ENCODE measurements around the gene SH3TC2.

DNA sequence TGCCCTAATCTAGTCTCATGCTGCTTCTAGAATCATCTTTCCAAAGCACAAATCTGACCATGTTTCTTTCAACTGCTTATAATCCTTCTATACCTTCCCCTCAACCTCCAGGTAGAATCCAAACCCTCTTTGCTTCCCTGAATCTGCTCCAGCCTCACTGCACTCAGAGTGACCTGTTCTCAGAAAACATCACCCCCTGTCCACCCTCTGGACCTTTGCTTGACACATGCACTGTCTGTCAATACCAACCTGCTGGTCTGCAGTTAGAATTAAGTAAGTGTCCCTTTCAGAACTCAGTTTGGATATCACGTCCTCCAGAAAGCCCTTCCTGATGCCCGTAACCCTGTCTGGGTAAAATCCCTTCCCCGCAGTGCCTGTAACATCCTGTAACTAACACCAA, 63.1 kb downstream of the SH3TC2 start:
- no peak for TF ChIP-seq POLR2A (IDR thresholded peaks at IDR 0.05)
- TF ChIP-seq, protein P1, sequence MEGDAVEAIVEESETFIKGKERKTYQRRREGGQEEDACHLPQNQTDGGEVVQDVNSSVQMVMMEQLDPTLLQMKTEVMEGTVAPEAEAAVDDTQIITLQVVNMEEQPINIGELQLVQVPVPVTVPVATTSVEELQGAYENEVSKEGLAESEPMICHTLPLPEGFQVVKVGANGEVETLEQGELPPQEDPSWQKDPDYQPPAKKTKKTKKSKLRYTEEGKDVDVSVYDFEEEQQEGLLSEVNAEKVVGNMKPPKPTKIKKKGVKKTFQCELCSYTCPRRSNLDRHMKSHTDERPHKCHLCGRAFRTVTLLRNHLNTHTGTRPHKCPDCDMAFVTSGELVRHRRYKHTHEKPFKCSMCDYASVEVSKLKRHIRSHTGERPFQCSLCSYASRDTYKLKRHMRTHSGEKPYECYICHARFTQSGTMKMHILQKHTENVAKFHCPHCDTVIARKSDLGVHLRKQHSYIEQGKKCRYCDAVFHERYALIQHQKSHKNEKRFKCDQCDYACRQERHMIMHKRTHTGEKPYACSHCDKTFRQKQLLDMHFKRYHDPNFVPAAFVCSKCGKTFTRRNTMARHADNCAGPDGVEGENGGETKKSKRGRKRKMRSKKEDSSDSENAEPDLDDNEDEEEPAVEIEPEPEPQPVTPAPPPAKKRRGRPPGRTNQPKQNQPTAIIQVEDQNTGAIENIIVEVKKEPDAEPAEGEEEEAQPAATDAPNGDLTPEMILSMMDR (IDR thresholded peaks at IDR 0.05), result no peak

Measured in esophagus squamous epithelium (tissue), 4 donors.